Loucy (cell line): ENCODE measurements around the gene PRKN.

ENCODE experiments used
- CTCF ChIP-seq: fragments of 200-600 bp; sonication (generic); conservative IDR thresholded peaks from 2 replicates; pipeline ENCODE4 v1.5.1; 2014; ENCODE audit warnings: mild to moderate bottlenecking, antibody characterized with exemption, low read length
- EZH2phosphoT487 ChIP-seq: fragments of 200-600 bp; IDR thresholded peaks from 2 replicates; pipeline ENCODE4 v1.6.1; 2018; ENCODE audit warnings: antibody characterized with exemption, mild to moderate bottlenecking, moderate library complexity, borderline replicate concordance

- peak; percentile 56 for TF ChIP-seq CTCF
- TF ChIP-seq EZH2phosphoT487 = no peak
Observed at GRCh38 chr6:161922631-161923119, 804.9 kb downstream of the PRKN start.
